ENCODE data around the gene RAI14. TPM values are rescaled to one million over a fixed set of nuclear protein-coding genes. Genes with fewer than 3 reads are reported as not detected.

The RAI14 gene
- total and polyA plus RNA-seq, 4 donors: 16.7 to 91.5 (median 49.3) TPM

- Histone ChIP-seq H3K27ac (ENCODE audit: low read depth in 1 of 2, low read length in 1 of 2) (no peak overlapping the region), H3K4me1 (ENCODE audit: control insufficient read depth in 5 of 5, insufficient read depth in 5 of 5, low read length in 5 of 5) (peaks cover 0 to 15% (median 0%) of the 10 kb centered on the region in 5 donors), H3K27me3 (ENCODE audit: control insufficient read depth in 3 of 3, insufficient read depth in 3 of 3, low read length in 2 of 3) (no peaks in the 10 kb centered on the region), H3K4me3 (no peak overlapping the region), H3K9me3 (ENCODE audit: control insufficient read depth in 4 of 4, insufficient read depth in 3 of 4, low read length in 3 of 4) (no peaks in the 10 kb centered on the region), H3K36me3 (ENCODE audit: control insufficient read depth in 4 of 4, insufficient read depth in 4 of 4, low read length in 4 of 4) (no peaks in the 10 kb centered on the region), H3K9ac (ENCODE audit: insufficient read depth in 1 of 2, low read length in 2 of 2) (no peak overlapping the region)
- TF ChIP-seq CTCF (IDR thresholded peaks at IDR 0.05; ENCODE audit: control extremely low read depth, extremely low read depth): no peak
- DNase-seq: no peak
- 81 to 82% methylated on average over 6 of the region's 6 CpGs for WGBS, 2 donors
- ATAC-seq (ENCODE audit: insufficient read depth, low FRiP score): no peak
These were observed 53.9 kb downstream of the RAI14 start for GRCh38 chr5:34709861-34710673.

- ATAC-seq (ENCODE audit: insufficient read depth, low FRiP score): no peak
- 94 to 95% methylated on average over 4 of the region's 4 CpGs for WGBS, 2 donors
- Histone ChIP-seq H3K9ac (ENCODE audit: insufficient read depth in 1 of 2, low read length in 2 of 2) (no peak overlapping the region), H3K27ac (ENCODE audit: low read depth in 1 of 2, low read length in 1 of 2) (no peak overlapping the region), H3K36me3 (ENCODE audit: control insufficient read depth in 4 of 4, insufficient read depth in 4 of 4, low read length in 4 of 4) (peaks cover 0 to 1% (median 0%) of the 10 kb centered on the region in 4 donors), H3K4me3 (no peak overlapping the region), H3K9me3 (ENCODE audit: control insufficient read depth in 4 of 4, insufficient read depth in 3 of 4, low read length in 3 of 4) (no peaks in the 10 kb centered on the region), H3K27me3 (ENCODE audit: control insufficient read depth in 3 of 3, insufficient read depth in 3 of 3, low read length in 2 of 3) (no peaks in the 10 kb centered on the region), H3K4me1 (ENCODE audit: control insufficient read depth in 5 of 5, insufficient read depth in 5 of 5, low read length in 5 of 5) (peaks cover 0 to 12% (median 7%) of the 10 kb centered on the region in 5 donors)
- no peak for DNase-seq
- TF ChIP-seq CTCF (IDR thresholded peaks at IDR 0.05; ENCODE audit: control extremely low read depth, extremely low read depth): no peak
These were observed 56.4 kb downstream of the RAI14 start for GRCh38 chr5:34712565-34712964.

GRCh38 chr5:34715711-34716110 is 59.6 kb downstream of the RAI14 start:
- Histone ChIP-seq H3K4me3 (no peak overlapping the region), H3K27ac (ENCODE audit: low read depth in 1 of 2, low read length in 1 of 2) (no peak overlapping the region), H3K9me3 (ENCODE audit: control insufficient read depth in 4 of 4, insufficient read depth in 3 of 4, low read length in 3 of 4) (no peaks in the 10 kb centered on the region), H3K27me3 (ENCODE audit: control insufficient read depth in 3 of 3, insufficient read depth in 3 of 3, low read length in 2 of 3) (no peaks in the 10 kb centered on the region), H3K4me1 (ENCODE audit: control insufficient read depth in 5 of 5, insufficient read depth in 5 of 5, low read length in 5 of 5) (peaks cover 0 to 13% (median 5%) of the 10 kb centered on the region in 5 donors), H3K9ac (ENCODE audit: insufficient read depth in 1 of 2, low read length in 2 of 2) (no peak overlapping the region), H3K36me3 (ENCODE audit: control insufficient read depth in 4 of 4, insufficient read depth in 4 of 4, low read length in 4 of 4) (peaks cover 0 to 1% (median 0%) of the 10 kb centered on the region in 4 donors)
- DNase-seq (no peak), ATAC-seq (ENCODE audit: insufficient read depth, low FRiP score) (no peak)
- WGBS, 2 donors: 77 to 88% methylated on average over 1 of the region's 1 CpG
- no peak for TF ChIP-seq CTCF (IDR thresholded peaks at IDR 0.05; ENCODE audit: control extremely low read depth, extremely low read depth)

Data from lung (tissue), 12 donors.